Thymus (tissue), 11 donors: ENCODE measurements around the gene CORO7. TPM values are rescaled to one million over a fixed set of nuclear protein-coding genes. Genes with fewer than 3 reads are reported as not detected.

Source experiments
- DNase-seq, 9 donors: peaks; one replicate each; pipeline ENCODE4 v3.0.0-alpha.2; 2013; ENCODE audit warnings: low spot score in 9 of 9, low read depth in 6 of 9, missing footprints in 1 of 9
- H3K27ac ChIP-seq, 2 donors: one replicate each; pipeline ENCODE4 v1.5.1; 2013; ENCODE audit warnings: control low read depth in 1 of 2, low read depth in 1 of 2, low read length in 1 of 2, mild to moderate bottlenecking in 1 of 2, moderate library complexity in 1 of 2
- H3K27me3 ChIP-seq, 2 donors: one replicate each; pipeline ENCODE4 v1.5.1; 2013; ENCODE audit warnings: low read length in 1 of 2; ENCODE audit not compliant: control insufficient read depth in 2 of 2, insufficient read depth in 1 of 2
- H3K36me3 ChIP-seq, 2 donors: one replicate each; pipeline ENCODE4 v1.5.1; 2013; ENCODE audit warnings: low read length in 1 of 2, mild to moderate bottlenecking in 1 of 2, moderate library complexity in 1 of 2; ENCODE audit not compliant: control insufficient read depth in 2 of 2, insufficient read depth in 2 of 2
- H3K4me1 ChIP-seq, 2 donors: one replicate each; pipeline ENCODE4 v1.5.1; 2013; ENCODE audit warnings: low read length in 2 of 2; ENCODE audit not compliant: control insufficient read depth in 2 of 2, insufficient read depth in 2 of 2
- H3K4me3 ChIP-seq, 2 donors: one replicate each; pipeline ENCODE4 v1.5.1; 2013; ENCODE audit warnings: low read length in 2 of 2, control low read depth in 1 of 2, mild to moderate bottlenecking in 1 of 2
- H3K9me3 ChIP-seq, 2 donors: one replicate each; pipeline ENCODE4 v1.5.1; 2013; ENCODE audit warnings: low read length in 1 of 2, mild to moderate bottlenecking in 1 of 2; ENCODE audit not compliant: control insufficient read depth in 2 of 2, insufficient read depth in 1 of 2
- WGBS: extraction: QIAGEN DNeasy Blood & Tissue Kit; methylation state at CpG from one replicate; pipeline ENCODE4 v1.1.7; 2013; 5-methylcytosine and 5-hydroxymethylcytosine counted together
- polyA plus RNA-seq: library from polyadenylated mRNA; stranded (reverse); fragments of 200-250 nt; gene quantifications from one replicate; pipeline ENCODE4 v1.2.3, GENCODE V29; 2013
- total RNA-seq: library from RNA; stranded (reverse); fragments of 120-200 nt; gene quantifications from one replicate; pipeline ENCODE4 v1.2.4, GENCODE V29; 2013
- donor health status: healthy.

CORO7 gene
- total and polyA plus RNA-seq, 2 donors: 21.6 to 63.7 TPM

GRCh38 chr16:4313563-4314531, 102.5 kb downstream of the CORO7 start:
- Histone ChIP-seq H3K36me3 (no peaks in the 10 kb centered on the region), H3K4me1 (peaks cover 4 to 22% of the 10 kb centered on the region in 2 donors), H3K4me3 (no peak overlapping the region), H3K9me3 (peaks cover 0 to 5% of the 10 kb centered on the region in 2 donors), H3K27me3 (peaks cover 47 to 70% of the 10 kb centered on the region in 2 donors), H3K27ac (no peak overlapping the region)
- WGBS: 16% methylated on average over 43 of the region's 43 CpGs
- DNase-seq: no peak

GRCh38 chr16:4309833-4310266, 106.5 kb downstream of the CORO7 start:
- peaks cover 0 to 2% of the 10 kb centered on the region in 2 donors for H3K9me3 ChIP-seq
- H3K4me1 ChIP-seq: peaks cover 12 to 37% of the 10 kb centered on the region in 2 donors
- no peak overlapping the region for H3K27ac ChIP-seq
- peak in 2 of 9 donors; percentile 62 to 75 for DNase-seq
- 56% methylated on average over 11 of the region's 11 CpGs for WGBS
- no peak overlapping the region for H3K4me3 ChIP-seq
- no peaks in the 10 kb centered on the region for H3K36me3 ChIP-seq
- H3K27me3 ChIP-seq: peaks cover 27 to 36% of the 10 kb centered on the region in 2 donors

- peaks cover 0 to 2% of the 10 kb centered on the region in 2 donors for H3K36me3 ChIP-seq
- DNase-seq: no peak
- peaks cover 23 to 30% of the 10 kb centered on the region in 2 donors for H3K27me3 ChIP-seq
- no peak overlapping the region for H3K4me3 ChIP-seq
- H3K9me3 ChIP-seq: no peaks in the 10 kb centered on the region
- H3K27ac ChIP-seq: peak overlapping the region in 1 of 2 donors; percentile 3
- 94% methylated on average over 14 of the region's 14 CpGs for WGBS
- peaks cover 12 to 33% of the 10 kb centered on the region in 2 donors for H3K4me1 ChIP-seq
Observed at GRCh38 chr16:4309102-4309832, 107.1 kb downstream of the CORO7 start.

GRCh38 chr16:4307215-4308037, 109.0 kb downstream of the CORO7 start:
- H3K36me3 ChIP-seq: peaks cover 3 to 9% of the 10 kb centered on the region in 2 donors
- WGBS: 7% methylated on average over 68 of the region's 68 CpGs
- H3K27ac ChIP-seq: peak overlapping the region; percentile 91 to 95

GRCh38 chr16:4306470-4307214, 109.8 kb downstream of the CORO7 start:
- peak overlapping the region; percentile 48 to 92 for H3K4me3 ChIP-seq
- H3K4me1 ChIP-seq: peaks cover 12 to 33% of the 10 kb centered on the region in 2 donors
- WGBS: 46% methylated on average over 16 of the region's 16 CpGs
- H3K9me3 ChIP-seq: no peaks in the 10 kb centered on the region
- peak in 2 of 9 donors; percentile 51 to 72 for DNase-seq
- peaks cover 4% of the 10 kb centered on the region in 2 donors for H3K27me3 ChIP-seq
- peak overlapping the region; percentile 80 to 92 for H3K27ac ChIP-seq
- H3K36me3 ChIP-seq: peaks cover 6 to 13% of the 10 kb centered on the region in 2 donors

More at GRCh38 chr16:4307215-4308037, 109.0 kb downstream of the CORO7 start:
- Histone ChIP-seq H3K4me1 (peaks cover 12 to 33% of the 10 kb centered on the region in 2 donors), H3K9me3 (no peaks in the 10 kb centered on the region), H3K4me3 (peak overlapping the region; percentile 48 to 92), H3K27me3 (peaks cover 6 to 12% of the 10 kb centered on the region in 2 donors)
- peak; percentile 83 to 98 (median 92) for DNase-seq

Other genes with a start within 250 kb of the CORO7 start
- gene SRL, start 174.5 kb downstream of the CORO7 start, total RNA-seq: 1.4 TPM
- 1.1 TPM for gene SRL, start 174.5 kb downstream of the CORO7 start, polyA plus RNA-seq
- 13.0 TPM for gene TFAP4, start 143.6 kb downstream of the CORO7 start, total RNA-seq
- gene TFAP4, start 143.6 kb downstream of the CORO7 start, polyA plus RNA-seq: 8.7 TPM
- 0.85 TPM for gene GLIS2, start 100.5 kb downstream of the CORO7 start, total RNA-seq
- gene GLIS2, start 100.5 kb downstream of the CORO7 start, polyA plus RNA-seq: 3.0 TPM
- 33.2 TPM for gene PAM16, start 65.3 kb downstream of the CORO7 start, total RNA-seq
- gene PAM16, start 65.3 kb downstream of the CORO7 start, polyA plus RNA-seq: 86.9 TPM
- 1.2 TPM for gene VASN, start 44.7 kb downstream of the CORO7 start, total RNA-seq
- gene VASN, start 44.7 kb downstream of the CORO7 start, polyA plus RNA-seq: 3.6 TPM
- 25.8 TPM for gene DNAJA3, start 9.3 kb upstream of the CORO7 start, total RNA-seq
- gene DNAJA3, start 9.3 kb upstream of the CORO7 start, polyA plus RNA-seq: 28.4 TPM
- 57.4 TPM for gene NMRAL1, start 58.0 kb upstream of the CORO7 start, total RNA-seq
- gene NMRAL1, start 58.0 kb upstream of the CORO7 start, polyA plus RNA-seq: 44.9 TPM
- gene HMOX2, start 59.8 kb upstream of the CORO7 start, total RNA-seq: 54.0 TPM
- 38.3 TPM for gene HMOX2, start 59.8 kb upstream of the CORO7 start, polyA plus RNA-seq
- gene CDIP1, start 122.2 kb upstream of the CORO7 start, total RNA-seq: 15.7 TPM
- gene CDIP1, start 122.2 kb upstream of the CORO7 start, polyA plus RNA-seq: 24.9 TPM
- gene C16orf96, start 139.7 kb upstream of the CORO7 start, total RNA-seq: 0.05 TPM
- gene C16orf96, start 139.7 kb upstream of the CORO7 start, polyA plus RNA-seq: 0.05 TPM
- gene UBALD1, start 198.3 kb upstream of the CORO7 start, total RNA-seq: 5.9 TPM
- 20.4 TPM for gene UBALD1, start 198.3 kb upstream of the CORO7 start, polyA plus RNA-seq
- gene MGRN1, start 208.2 kb upstream of the CORO7 start, total RNA-seq: 8.4 TPM
- gene MGRN1, start 208.2 kb upstream of the CORO7 start, polyA plus RNA-seq: 16.0 TPM